Head of caudate nucleus (tissue), 42 donors: ENCODE data around the gene PARP2.
"Not testable (repeated sequence)": the region's sequence is repeated elsewhere in the genome, so short reads cannot be mapped to it uniquely, and the experiment has no call there.

Experiments
- DNase-seq, 42 donors: peaks; one replicate each; pipeline versions ENCODE4 v3.0.0 to v3.0.0-alpha.2; 2020 to 2021; ENCODE audit warnings: mixed read lengths in 7 of 42
- intact Hi-C: fragments of 100-400 bp; cut with DNase I; formaldehyde crosslinking; loops from one replicate; pipeline ENCODE4 v1.15.0; 2022

The PARP2 gene

GRCh38 chr14:20343092-20343861, at the start of gene PARP2:
Gene PARP2, plus strand, starts transcription at chr14:20343635. Its CDS starts 7 bp downstream, at chr14:20343642.
- DNase-seq: peak; percentile 94 to 100 (median 98)
- intact Hi-C loops: loop anchor here (2.0 to 5.0 kb wide), 2 partner anchors 118 to 269 kb away; partner anchors contain the start of gene PIP4P1

GRCh38 chr14:20294636-20295035, 48.8 kb upstream of the PARP2 start:
- no peak for DNase-seq
- intact Hi-C loops: no loop called here

GRCh38 chr14:20295067-20295466, 48.4 kb upstream of the PARP2 start:
- intact Hi-C loops: no loop called here
- no peak for DNase-seq

- no peak for DNase-seq
- intact Hi-C loops: no loop called here
Measured at GRCh38 chr14:20302042-20302755, 41.2 kb upstream of the PARP2 start.

GRCh38 chr14:20305265-20306078, 38.0 kb upstream of the PARP2 start, which contains the start of gene TTC5:
Gene TTC5, minus strand, starts transcription at chr14:20305951. Its CDS starts 14 bp downstream, at chr14:20305937.
- peak; percentile 66 to 94 (median 86) for DNase-seq
- intact Hi-C loops: no loop called here

- no peak for DNase-seq
- intact Hi-C loops: no loop called here
Measured at GRCh38 chr14:20306079-20306423, 37.4 kb upstream of the PARP2 start.

GRCh38 chr14:20314026-20314425, 29.4 kb upstream of the PARP2 start:
- intact Hi-C loops: no loop called here

GRCh38 chr14:20317720-20318119, 25.7 kb upstream of the PARP2 start:
- no peak for DNase-seq
- intact Hi-C loops: no loop called here

More at GRCh38 chr14:20314026-20314425, 29.4 kb upstream of the PARP2 start:
- peak in 34 of 42 donors; percentile 8 to 81 (median 41) for DNase-seq

GRCh38 chr14:20327005-20327869, 16.2 kb upstream of the PARP2 start:
- intact Hi-C loops: loop anchor here (5.0 kb wide), 2 partner anchors 280 to 355 kb away; partner anchors contain the start of gene RNASE4
- peak in 11 of 42 donors; percentile 15 to 73 (median 45) for DNase-seq

GRCh38 chr14:20328705-20329104, 14.7 kb upstream of the PARP2 start:
- DNase-seq: no peak
- intact Hi-C loops: loop anchor here (5.0 kb wide), 2 partner anchors 279 to 354 kb away; partner anchors contain the start of gene RNASE4

GRCh38 chr14:20329355-20329754, 14.1 kb upstream of the PARP2 start:
- DNase-seq: no peak
- intact Hi-C loops: loop anchor here (5.0 kb wide), 2 partner anchors 278 to 353 kb away; partner anchors contain the start of gene RNASE4

GRCh38 chr14:20331053-20331613, 12.3 kb upstream of the PARP2 start:
- no peak for DNase-seq
- intact Hi-C loops: no loop called here

- peak in 6 of 42 donors; percentile 3 to 39 (median 24) for DNase-seq
- intact Hi-C loops: no loop called here
Measured at GRCh38 chr14:20332431-20332787, 11.0 kb upstream of the PARP2 start.

- intact Hi-C loops: no loop called here
- DNase-seq: peak; percentile 27 to 90 (median 64)
Measured at GRCh38 chr14:20332788-20333493, 10.5 kb upstream of the PARP2 start, which contains the start of gene CCNB1IP1. Gene CCNB1IP1, minus strand, starts transcription at chr14:20333279. Its CDS starts 16,756 bp downstream, at chr14:20316523.

GRCh38 chr14:20333494-20333841, 10.0 kb upstream of the PARP2 start:
- no peak for DNase-seq
- intact Hi-C loops: no loop called here

GRCh38 chr14:20334017-20334416, 9.4 kb upstream of the PARP2 start:
- DNase-seq: no peak
- intact Hi-C loops: no loop called here

GRCh38 chr14:20341032-20341431, 2.4 kb upstream of the PARP2 start:
- intact Hi-C loops: loop anchor here (5.0 kb wide), 1 partner anchor 271 kb away; no protein-coding TSS in a partner anchor
- not testable (repeated sequence) for DNase-seq
